ENCODE measurements around the gene CDH23.

CDH23 gene

DNA sequence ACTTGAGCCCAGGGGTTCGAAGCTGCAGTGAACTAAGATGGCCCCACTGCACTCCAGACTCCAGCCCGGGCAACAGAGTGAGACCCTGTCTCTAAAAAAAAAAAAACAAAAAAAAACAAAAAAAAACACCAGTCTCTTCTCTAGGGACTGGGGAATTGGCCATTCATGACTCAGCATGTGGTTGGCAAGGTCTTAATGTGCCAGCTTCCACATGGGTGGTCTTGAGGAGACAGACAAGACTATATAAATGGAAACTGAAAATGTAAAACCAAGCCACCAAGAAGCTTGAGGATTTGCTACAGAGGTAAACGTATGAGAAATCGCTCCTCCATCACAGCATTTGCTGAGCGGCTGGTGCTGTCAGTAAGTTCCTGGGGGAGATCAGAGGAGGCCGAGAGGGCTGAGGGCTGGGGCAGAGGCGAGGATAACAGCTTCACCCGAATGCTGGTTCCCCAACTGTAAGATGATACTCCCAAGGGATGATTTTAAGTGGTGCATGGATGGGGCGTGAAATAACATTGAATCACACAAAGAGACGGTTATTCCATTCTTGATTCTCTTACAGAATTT lies 194.1 kb downstream of the CDH23 start:
- H3F3A ChIP-seq (ENCODE audit: low read depth), result no peaks in the 10 kb centered on the region
- no peak overlapping the region for H3K4me2 ChIP-seq (ENCODE audit: low read depth, low read length, poor library complexity, severe bottlenecking)
- H3K27me3 ChIP-seq (ENCODE audit: insufficient read depth, low read length, poor library complexity, severe bottlenecking), result no peaks in the 10 kb centered on the region
- H3K9me2 ChIP-seq (replicated peaks; ENCODE audit: low read depth, low read length), result no peaks in the 10 kb centered on the region
- no peaks in the 10 kb centered on the region for H3K4me1 ChIP-seq (ENCODE audit: insufficient read depth, low read length, poor library complexity, severe bottlenecking)
- TF ChIP-seq EZH2phosphoT487 (IDR thresholded peaks at IDR 0.05; ENCODE audit: borderline replicate concordance), result no peak
- TF ChIP-seq, protein P1, sequence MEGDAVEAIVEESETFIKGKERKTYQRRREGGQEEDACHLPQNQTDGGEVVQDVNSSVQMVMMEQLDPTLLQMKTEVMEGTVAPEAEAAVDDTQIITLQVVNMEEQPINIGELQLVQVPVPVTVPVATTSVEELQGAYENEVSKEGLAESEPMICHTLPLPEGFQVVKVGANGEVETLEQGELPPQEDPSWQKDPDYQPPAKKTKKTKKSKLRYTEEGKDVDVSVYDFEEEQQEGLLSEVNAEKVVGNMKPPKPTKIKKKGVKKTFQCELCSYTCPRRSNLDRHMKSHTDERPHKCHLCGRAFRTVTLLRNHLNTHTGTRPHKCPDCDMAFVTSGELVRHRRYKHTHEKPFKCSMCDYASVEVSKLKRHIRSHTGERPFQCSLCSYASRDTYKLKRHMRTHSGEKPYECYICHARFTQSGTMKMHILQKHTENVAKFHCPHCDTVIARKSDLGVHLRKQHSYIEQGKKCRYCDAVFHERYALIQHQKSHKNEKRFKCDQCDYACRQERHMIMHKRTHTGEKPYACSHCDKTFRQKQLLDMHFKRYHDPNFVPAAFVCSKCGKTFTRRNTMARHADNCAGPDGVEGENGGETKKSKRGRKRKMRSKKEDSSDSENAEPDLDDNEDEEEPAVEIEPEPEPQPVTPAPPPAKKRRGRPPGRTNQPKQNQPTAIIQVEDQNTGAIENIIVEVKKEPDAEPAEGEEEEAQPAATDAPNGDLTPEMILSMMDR (conservative IDR thresholded peaks at IDR 0.05; ENCODE audit: low read length), result no peak
- H3K9ac ChIP-seq (ENCODE audit: low read depth, low read length, poor library complexity, severe bottlenecking), result no peak overlapping the region
- no peaks in the 10 kb centered on the region for H3K79me2 ChIP-seq (ENCODE audit: insufficient read depth, low read length)
- H3K4me3 ChIP-seq (ENCODE audit: low read length, poor library complexity, severe bottlenecking), result no peak overlapping the region
- H2AFZ ChIP-seq (ENCODE audit: low read length), result no peak overlapping the region
- no peaks in the 10 kb centered on the region for H4K20me1 ChIP-seq (ENCODE audit: insufficient read depth, low read length, poor library complexity, severe bottlenecking)
- H3K9me3 ChIP-seq (ENCODE audit: insufficient read depth, low read depth, low read length), result no peaks in the 10 kb centered on the region
- no peaks in the 10 kb centered on the region for H3K36me3 ChIP-seq (ENCODE audit: insufficient read depth, low read length)

DNA sequence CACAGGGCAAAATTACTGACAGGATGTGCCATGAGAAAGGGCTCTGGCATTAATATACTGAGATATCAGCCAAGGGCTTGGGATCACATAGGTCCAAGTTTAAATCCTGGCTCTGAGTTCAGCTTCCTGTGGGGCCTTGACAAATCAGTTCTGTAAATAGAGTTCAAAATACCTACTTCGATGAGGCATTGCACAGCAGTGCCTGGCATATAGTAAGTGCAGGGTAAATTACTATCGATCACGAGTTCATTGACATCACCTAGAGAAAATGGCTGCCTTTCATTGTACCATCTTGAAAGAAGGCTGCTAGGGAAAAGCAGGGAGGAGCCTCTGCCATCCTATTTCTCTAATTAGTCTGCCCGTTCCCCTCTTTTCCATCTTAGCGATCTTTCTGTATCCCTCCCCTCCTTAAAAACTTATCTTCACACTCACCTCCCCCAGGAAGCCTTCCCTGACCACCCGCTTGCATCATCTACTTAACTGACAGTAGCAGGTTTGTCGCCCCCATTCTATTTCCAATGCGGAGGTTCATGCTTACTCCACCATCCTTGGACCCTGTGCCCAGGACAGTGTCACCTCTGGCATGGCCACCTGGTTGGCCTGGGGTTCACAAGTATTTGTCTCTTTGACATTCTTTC lies 198.3 kb downstream of the CDH23 start:
- TF ChIP-seq, protein P1 (conservative IDR thresholded peaks at IDR 0.05; ENCODE audit: low read length), result no peak
- no peak for TF ChIP-seq EZH2phosphoT487 (IDR thresholded peaks at IDR 0.05; ENCODE audit: borderline replicate concordance)
- no peaks in the 10 kb centered on the region for H3F3A ChIP-seq (ENCODE audit: low read depth)
- H3K4me1 ChIP-seq (ENCODE audit: insufficient read depth, low read length, poor library complexity, severe bottlenecking), result no peaks in the 10 kb centered on the region
- no peaks in the 10 kb centered on the region for H3K9me2 ChIP-seq (replicated peaks; ENCODE audit: low read depth, low read length)
- H3K79me2 ChIP-seq (ENCODE audit: insufficient read depth, low read length), result no peaks in the 10 kb centered on the region
- H4K20me1 ChIP-seq (ENCODE audit: insufficient read depth, low read length, poor library complexity, severe bottlenecking), result no peaks in the 10 kb centered on the region
- H3K36me3 ChIP-seq (ENCODE audit: insufficient read depth, low read length), result no peaks in the 10 kb centered on the region
- H3K9me3 ChIP-seq (ENCODE audit: insufficient read depth, low read depth, low read length), result no peaks in the 10 kb centered on the region
- no peak overlapping the region for H3K9ac ChIP-seq (ENCODE audit: low read depth, low read length, poor library complexity, severe bottlenecking)
- no peaks in the 10 kb centered on the region for H3K27me3 ChIP-seq (ENCODE audit: insufficient read depth, low read length, poor library complexity, severe bottlenecking)
- H3K4me2 ChIP-seq (ENCODE audit: low read depth, low read length, poor library complexity, severe bottlenecking), result no peak overlapping the region
- H3K4me3 ChIP-seq (ENCODE audit: low read length, poor library complexity, severe bottlenecking), result no peak overlapping the region
- no peak overlapping the region for H2AFZ ChIP-seq (ENCODE audit: low read length)

DNA sequence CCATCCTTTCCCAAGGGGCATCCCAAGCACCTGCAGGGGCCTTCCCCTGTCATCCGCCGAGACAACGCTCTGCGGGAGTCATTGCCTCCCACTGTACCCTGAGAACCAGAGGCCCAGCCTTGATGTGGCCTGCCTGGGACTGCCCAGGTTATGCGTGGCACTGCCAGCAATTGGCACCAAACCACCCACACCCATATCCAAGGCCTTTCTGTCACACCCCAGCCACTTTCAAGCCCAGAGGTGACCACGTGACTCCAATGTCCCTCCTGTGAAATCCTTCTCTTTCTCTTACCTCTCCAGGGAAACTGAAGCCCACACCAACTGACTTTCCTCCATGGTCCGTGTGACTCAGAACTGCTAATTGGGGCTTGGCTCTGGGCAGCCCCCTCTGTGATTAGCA lies 198.9 kb downstream of the CDH23 start:
- Histone ChIP-seq H2AFZ (ENCODE audit: low read length) (no peak overlapping the region), H3F3A (ENCODE audit: low read depth) (no peaks in the 10 kb centered on the region), H3K9ac (ENCODE audit: low read depth, low read length, poor library complexity, severe bottlenecking) (no peak overlapping the region), H4K20me1 (ENCODE audit: insufficient read depth, low read length, poor library complexity, severe bottlenecking) (no peaks in the 10 kb centered on the region), H3K4me2 (ENCODE audit: low read depth, low read length, poor library complexity, severe bottlenecking) (no peak overlapping the region), H3K9me3 (ENCODE audit: insufficient read depth, low read depth, low read length) (no peaks in the 10 kb centered on the region), H3K9me2 (replicated peaks; ENCODE audit: low read depth, low read length) (no peaks in the 10 kb centered on the region), H3K79me2 (ENCODE audit: insufficient read depth, low read length) (no peaks in the 10 kb centered on the region), H3K27me3 (ENCODE audit: insufficient read depth, low read length, poor library complexity, severe bottlenecking) (no peaks in the 10 kb centered on the region), H3K4me3 (ENCODE audit: low read length, poor library complexity, severe bottlenecking) (no peak overlapping the region), H3K4me1 (ENCODE audit: insufficient read depth, low read length, poor library complexity, severe bottlenecking) (no peaks in the 10 kb centered on the region), H3K36me3 (ENCODE audit: insufficient read depth, low read length) (no peaks in the 10 kb centered on the region)
- TF ChIP-seq, protein P1 (conservative IDR thresholded peaks at IDR 0.05; ENCODE audit: low read length), result no peak
- TF ChIP-seq EZH2phosphoT487 (IDR thresholded peaks at IDR 0.05; ENCODE audit: borderline replicate concordance), result no peak

Measured in Loucy (cell line).